HG02678 (cell line): ENCODE data around the gene FGFR2.

Experiments
- ATAC-seq: cut with Tn5 transposase; IDR thresholded peaks from one replicate; pipeline ENCODE4 v1.9.1; 2021; ENCODE audit warnings: mild to moderate bottlenecking, moderate library complexity; ENCODE audit not compliant: unreplicated experiment

Gene FGFR2

GRCh38 chr10:121459279-121459621, 139.0 kb downstream of the FGFR2 start:
- no peak for ATAC-seq

DNA sequence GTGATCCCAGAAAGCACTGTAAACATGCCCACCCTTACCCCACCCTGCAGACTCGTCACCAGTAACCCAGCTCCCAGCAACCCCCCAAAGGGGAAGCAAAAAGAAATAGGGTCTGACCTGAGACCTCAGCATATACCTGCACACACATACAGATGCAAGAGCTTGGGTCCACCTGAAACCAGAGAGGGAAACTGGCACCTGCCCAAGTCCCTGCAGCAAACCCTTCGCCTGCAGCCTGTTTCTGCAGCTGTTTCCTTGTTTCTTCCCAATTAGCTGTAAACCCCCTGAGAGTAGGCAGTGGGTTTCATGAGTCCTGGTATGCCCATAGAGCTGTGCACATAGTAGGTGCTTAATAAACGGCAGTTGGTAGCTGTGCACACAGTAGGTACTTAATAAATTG, 140.5 kb downstream of the FGFR2 start:
- ATAC-seq = no peak

- ATAC-seq = no peak
These were observed 142.9 kb downstream of the FGFR2 start for GRCh38 chr10:121455377-121455776.

GRCh38 chr10:121454781-121455180, 143.5 kb downstream of the FGFR2 start:
- no peak for ATAC-seq

- no peak for ATAC-seq
These were observed 145.1 kb downstream of the FGFR2 start for GRCh38 chr10:121453160-121453559.

GRCh38 chr10:121452581-121452980, 145.7 kb downstream of the FGFR2 start:
- ATAC-seq = no peak

DNA sequence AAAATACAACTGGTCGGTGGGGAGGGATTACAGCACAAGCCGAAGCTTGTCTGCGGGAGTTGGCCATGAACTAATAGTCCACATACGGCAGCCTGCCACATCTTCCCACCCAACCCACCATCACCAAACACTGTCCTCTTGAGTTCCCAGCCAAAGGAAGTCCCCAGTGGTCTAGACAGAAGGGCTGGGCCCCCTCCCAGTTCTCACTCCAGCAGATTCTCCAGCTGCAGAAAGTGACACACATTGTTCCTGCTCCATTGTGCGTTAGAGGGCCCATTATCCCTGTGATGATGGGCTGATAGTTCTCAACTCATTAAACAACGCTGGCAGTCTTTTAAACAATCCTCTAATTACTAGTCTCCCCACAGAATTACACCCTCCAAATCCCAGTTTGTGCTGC, 148.0 kb downstream of the FGFR2 start:
- no peak for ATAC-seq

DNA sequence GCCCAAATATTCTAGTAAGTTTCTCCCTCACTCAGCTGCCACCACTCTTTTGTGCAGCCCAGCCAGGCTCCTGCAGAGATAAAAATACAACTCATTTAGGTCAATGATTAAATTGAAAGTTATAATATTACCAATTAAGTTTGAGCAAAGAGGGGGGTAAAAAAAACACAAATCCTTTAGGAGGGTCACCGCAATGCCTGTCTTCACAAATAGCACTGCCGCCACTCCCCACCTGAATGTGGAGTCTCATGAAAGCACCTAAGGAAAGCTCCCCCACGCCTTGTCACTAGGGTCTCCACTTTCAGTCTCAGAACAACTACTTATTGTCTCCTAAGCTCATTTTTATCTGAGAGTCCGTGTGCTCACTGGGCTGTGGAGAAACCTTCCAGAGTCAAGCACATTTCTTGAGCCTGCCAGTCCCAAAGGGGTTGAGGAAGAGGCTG, 148.7 kb downstream of the FGFR2 start:
- ATAC-seq = peak; percentile 38

DNA sequence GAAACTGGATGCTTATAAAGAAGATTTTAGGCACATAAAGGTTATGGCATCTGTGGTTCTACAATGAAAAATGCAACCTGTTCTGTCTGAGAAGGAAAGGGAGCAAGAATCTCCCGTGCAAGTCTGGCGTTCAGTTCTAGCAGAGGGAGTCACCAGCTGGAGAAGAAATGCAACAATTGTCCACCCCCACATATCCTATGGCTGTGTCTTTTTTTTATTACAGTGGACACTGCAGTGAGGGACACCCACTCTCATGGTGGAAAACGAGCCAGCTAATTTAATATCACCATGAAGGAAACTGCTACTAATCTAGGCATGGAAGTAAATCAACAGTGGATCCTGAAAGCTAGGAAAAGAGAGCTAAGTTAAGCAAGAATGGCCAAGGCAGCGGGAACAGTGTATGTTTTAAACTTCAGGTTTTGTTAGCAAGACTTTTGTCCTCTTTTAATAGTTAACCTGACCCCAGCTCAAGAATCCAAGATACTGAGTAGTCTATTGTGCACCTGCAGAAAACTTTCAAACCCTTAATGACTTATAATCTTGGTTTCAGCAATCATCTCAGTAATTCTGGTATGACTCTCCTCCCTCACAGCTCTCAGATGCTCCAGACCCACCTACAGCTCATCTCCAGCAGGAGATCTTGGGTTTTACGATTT, 149.3 kb downstream of the FGFR2 start:
- peak; percentile 93 for ATAC-seq

GRCh38 chr10:121444520-121445165, 153.6 kb downstream of the FGFR2 start:
- no peak for ATAC-seq

DNA sequence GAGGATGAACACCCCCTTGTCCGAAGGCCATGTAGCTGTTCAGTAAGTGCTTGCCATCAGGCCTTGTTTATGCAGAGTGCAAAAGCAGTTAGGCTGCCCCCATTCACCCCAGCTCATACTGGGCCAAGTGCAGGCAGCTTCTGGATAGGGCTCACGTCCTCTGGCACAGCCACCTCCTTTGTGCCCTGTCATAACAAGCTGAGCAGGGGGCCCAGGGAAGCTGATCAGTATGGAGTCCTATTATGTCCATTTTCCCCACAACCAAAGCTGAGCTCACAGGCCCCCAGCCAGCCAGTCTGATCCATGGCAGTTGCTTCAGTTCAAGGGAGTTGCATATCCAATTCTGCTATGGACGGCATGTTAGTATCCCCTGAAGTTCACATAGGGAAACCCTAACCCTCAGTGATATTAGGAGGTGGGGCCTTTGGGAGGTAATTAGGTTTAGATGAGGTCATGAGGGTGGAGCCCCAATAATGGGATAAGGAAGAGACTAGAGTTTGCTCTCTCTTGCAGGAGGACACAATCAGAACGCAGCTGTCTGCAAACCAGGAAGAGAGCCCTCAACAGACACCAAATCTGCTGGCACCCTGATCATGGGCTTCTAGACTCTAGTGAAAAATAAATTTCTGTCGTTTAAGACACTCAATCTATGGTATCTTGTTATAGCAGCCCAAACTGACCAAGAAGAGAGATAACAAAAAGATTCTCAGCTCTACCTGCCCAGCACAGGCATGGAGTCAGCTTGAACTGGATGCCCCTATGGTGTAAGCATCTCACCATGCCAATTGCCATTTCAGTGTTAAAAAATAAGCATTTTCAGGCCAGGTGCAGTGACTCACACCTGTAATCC, 155.9 kb downstream of the FGFR2 start:
- no peak for ATAC-seq

DNA sequence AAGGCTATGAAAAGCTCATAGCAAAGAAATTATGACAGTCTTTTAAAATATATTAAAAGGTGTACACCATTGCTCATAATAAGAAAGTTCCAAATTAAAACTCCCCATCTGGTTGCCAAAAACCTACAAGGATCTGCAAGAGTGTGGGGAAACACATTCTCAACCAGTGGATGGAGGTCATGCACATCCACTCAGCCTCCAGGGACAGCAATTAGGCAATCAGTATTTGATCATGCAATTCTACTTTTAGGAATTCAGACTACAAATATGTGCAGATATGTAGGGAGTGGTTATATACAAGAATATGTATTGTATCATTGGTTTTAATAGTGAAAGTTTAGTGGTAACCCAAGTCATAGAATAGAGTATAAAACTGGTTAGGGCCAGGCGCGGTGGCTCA, 157.8 kb downstream of the FGFR2 start:
- ATAC-seq = no peak

DNA sequence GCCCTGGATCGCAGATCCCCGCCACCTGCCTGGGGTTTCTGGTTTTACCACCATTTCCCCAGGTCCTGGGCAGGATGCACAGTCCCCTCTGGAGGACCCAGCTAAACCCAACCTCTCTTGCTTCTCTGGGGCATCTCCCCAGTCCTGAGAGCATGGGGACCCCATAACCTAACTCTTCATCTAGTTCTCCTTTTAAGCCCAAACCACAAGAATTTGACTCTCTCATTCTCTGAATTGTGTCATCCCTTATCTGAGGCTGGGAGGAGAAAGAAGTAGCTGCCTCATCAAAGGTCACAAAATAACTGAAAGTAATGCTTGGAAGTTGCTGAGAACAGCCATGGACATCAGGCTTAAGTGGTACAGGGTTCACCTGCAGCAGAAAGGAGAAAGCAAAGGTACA, 159.9 kb downstream of the FGFR2 start:
- no peak for ATAC-seq

DNA sequence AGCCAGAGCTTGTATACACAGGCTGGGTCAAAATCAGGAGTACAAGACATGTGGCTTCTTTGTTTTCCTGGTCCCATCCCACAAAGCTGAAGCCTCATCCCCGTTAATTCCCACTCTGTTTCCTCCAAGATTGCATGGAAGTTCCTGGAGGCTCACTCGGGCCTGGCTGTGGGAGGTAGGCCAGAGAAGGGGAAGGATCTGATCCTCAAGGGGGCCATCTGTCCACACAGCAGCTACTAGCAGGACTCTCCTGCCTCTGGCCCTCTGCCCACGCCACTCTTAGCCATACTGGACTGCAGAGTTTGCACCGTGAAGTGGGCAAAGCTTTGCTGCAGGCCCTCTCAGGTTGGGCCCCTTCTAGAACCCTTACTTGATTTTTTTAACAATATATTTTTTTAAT, 160.6 kb downstream of the FGFR2 start:
- ATAC-seq = no peak

DNA sequence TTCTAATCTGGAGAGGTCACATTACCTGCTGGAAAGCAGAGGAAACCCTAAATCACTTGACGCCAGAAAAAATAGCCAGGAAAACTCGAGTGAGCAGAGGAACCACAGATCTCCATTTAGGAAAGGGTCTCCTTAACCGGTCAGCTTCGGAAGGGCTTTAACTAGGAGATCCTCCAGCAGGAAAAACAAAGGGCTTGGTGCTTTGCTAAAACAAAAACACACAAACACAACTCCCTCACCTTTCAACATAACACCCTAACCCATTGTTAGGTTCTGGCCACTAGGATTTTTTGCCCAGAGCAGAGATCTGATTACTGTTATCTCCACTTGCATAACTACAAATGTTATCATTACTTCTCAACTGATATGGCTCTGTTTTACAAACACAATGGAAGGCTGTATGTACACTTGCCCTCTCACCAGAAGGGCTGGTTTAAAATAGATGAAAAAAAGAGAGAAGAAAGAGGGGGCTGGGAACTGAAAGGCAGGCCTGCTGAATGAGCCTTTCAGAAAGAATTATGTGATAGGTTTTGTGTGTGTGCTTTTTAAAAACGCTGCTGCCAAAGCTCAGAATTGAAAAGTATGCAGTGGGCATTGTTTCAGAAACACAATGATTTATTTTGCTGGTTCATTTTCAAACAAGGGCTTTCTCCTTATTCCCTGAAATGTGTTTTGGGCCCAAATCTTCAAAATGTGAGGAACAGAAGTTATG, 161.5 kb downstream of the FGFR2 start:
- no peak for ATAC-seq

DNA sequence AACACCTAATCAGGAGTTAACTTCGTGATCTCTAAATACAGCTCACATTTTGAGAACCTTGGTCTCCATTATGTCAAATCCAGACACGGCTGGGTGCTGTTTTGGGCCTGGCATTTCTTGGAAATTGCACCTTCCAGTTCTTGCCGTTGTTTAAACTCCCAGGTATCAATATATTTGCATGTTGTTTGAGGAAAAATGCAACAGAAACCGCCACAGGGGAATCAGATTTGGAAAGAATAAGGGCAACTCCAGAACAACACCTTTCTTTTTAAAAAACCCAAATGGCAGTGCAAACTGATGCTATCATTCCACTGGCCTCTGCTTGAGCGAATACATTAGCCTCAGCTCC, 162.0 kb downstream of the FGFR2 start:
- no peak for ATAC-seq

DNA sequence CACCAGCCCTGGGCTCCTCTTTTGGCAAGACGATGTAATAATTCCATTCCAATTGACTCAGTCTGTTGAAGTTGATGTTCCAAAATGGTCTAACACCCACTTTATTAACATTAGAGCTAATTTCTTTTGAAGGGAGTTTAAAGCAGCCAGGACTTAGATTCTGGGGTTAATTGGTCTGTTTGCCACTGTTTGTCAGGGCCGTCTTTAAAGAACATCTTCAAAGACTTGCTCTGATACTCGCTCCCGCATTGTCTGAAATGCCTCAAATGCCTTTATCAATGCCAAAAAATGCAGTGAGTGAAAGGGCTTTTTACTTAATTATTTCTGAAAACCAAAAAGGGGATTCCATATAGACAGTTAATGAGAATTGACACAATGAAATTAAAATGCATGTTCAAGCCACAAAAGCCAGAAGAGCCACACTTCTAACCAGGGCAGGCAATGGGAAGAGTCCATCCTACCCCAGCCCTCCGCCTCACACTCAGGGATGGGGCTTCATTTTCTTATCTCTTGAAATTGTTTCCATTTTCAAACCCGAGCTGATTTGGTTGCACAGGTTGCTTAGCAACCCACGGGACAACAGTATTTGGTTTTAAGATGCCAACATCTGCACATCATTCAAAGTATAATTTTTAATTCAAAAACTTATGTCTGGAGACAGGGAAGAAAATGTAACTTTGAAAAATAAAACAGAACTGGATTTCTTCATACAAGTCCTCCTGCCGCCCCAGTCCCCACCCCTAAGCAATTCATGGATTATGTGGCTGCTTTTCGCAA, 163.0 kb downstream of the FGFR2 start:
- ATAC-seq = no peak

GRCh38 chr10:121433965-121434364, 164.3 kb downstream of the FGFR2 start:
- ATAC-seq = no peak

DNA sequence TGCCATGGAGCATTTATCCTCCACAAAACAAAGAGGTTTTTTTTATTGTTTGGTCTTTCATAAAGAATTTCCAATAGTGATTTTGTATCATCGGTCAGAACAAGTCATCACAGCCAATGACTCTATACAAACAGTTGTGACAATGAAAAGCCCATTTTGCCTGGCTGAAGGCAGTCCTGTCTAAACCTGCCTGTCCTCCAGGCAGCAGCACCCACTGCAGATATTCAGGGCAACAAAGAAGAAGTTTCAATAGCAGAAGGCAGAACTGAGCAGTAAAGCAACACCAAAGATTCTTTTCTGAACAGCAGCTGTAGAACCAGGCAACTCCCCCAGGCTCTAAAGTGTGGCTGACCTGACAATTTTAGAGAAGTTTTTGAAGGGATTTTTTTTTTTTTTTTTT, 169.4 kb downstream of the FGFR2 start:
- ATAC-seq = no peak
